WTC11 (cell line): ENCODE measurements around the gene PIPOX. TPM values are rescaled to one million over a fixed set of nuclear protein-coding genes. Genes with fewer than 3 reads are reported as not detected.

Experiments
- ATAC-seq: fragments of 200-7000 bp; cut with Tn5 transposase; 2 replicates; pipeline ENCODE4 v1.10.0; 2021; ENCODE audit warnings: mild to moderate bottlenecking, moderate library complexity
- CTCF ChIA-PET: fragments of 300-600 bp; sonication (Branson Sonifier 250); formaldehyde crosslinking; loops from one replicate; lab custom pipeline; 2021; ENCODE audit warnings: antibody characterized with exemption; lab: Charles Lee
- POLR2A ChIA-PET: fragments of 350-600 bp; sonication (Branson Sonifier 250); formaldehyde crosslinking; loops from one replicate; lab custom pipeline; 2021; ENCODE audit warnings: antibody characterized with exemption; lab: Charles Lee
- DNase-seq: peaks from one replicate; pipeline ENCODE4 v3.0.0; 2021; ENCODE audit warnings: low spot score
- H3K27ac Mint-ChIP-seq: 2 replicates; pipeline ENCODE4 v1.8.0; 2021; ENCODE audit warnings: mixed read lengths
- H3K27me3 Mint-ChIP-seq: 2 replicates; pipeline ENCODE4 v1.8.0; 2021; ENCODE audit warnings: low read depth, mild to moderate bottlenecking, moderate library complexity, mixed read lengths
- H3K36me3 Mint-ChIP-seq: 2 replicates; pipeline ENCODE4 v1.8.0; 2021; ENCODE audit warnings: mixed read lengths
- H3K4me1 Mint-ChIP-seq: 2 replicates; pipeline ENCODE4 v1.8.0; 2022; ENCODE audit warnings: mixed read lengths
- H3K4me3 Mint-ChIP-seq: 2 replicates; pipeline ENCODE4 v1.8.0; 2021; ENCODE audit warnings: mild to moderate bottlenecking, moderate library complexity, mixed read lengths
- H3K9me3 Mint-ChIP-seq: 2 replicates; pipeline ENCODE4 v1.8.0; 2021; ENCODE audit warnings: mixed read lengths
- CBFB ChIP-seq: sonication (generic); formaldehyde crosslinking; IDR thresholded peaks from 2 replicates; pipeline ENCODE4 v1.8.1; 2022; ENCODE audit warnings: mild to moderate bottlenecking, low read depth, missing genetic modification reagents
- ESRRA ChIP-seq: sonication (generic); formaldehyde crosslinking; IDR thresholded peaks from 2 replicates; pipeline ENCODE4 v1.8.1; 2022; ENCODE audit warnings: mild to moderate bottlenecking, missing genetic modification reagents, borderline replicate concordance
- FOXJ3 ChIP-seq: sonication (generic); formaldehyde crosslinking; IDR thresholded peaks from 2 replicates; pipeline ENCODE4 v1.9.0; 2021; ENCODE audit warnings: missing genetic modification reagents, mild to moderate bottlenecking, borderline replicate concordance
- GTF2I ChIP-seq: fragments of 250-450 bp; sonication (Bioruptor Pico); conservative IDR thresholded peaks from 2 replicates; pipeline ENCODE4 v1.4.0; 2021; ENCODE audit warnings: mild to moderate bottlenecking
- MYBL2 ChIP-seq: sonication (generic); formaldehyde crosslinking; IDR thresholded peaks from 2 replicates; pipeline ENCODE4 v1.8.1; 2023; ENCODE audit warnings: mild to moderate bottlenecking, moderate library complexity, missing genetic modification reagents
- NFATC4 ChIP-seq: fragments of 250-450 bp; sonication (Bioruptor Pico); IDR thresholded peaks from 2 replicates; pipeline ENCODE4 v1.9.0; 2021; ENCODE audit warnings: mild to moderate bottlenecking
- NR1H2 ChIP-seq: sonication (generic); formaldehyde crosslinking; IDR thresholded peaks from 2 replicates; pipeline ENCODE4 v1.9.0; 2021; ENCODE audit warnings: mild to moderate bottlenecking, moderate library complexity, missing genetic modification reagents
- SMAD3 ChIP-seq: sonication (generic); formaldehyde crosslinking; IDR thresholded peaks from 2 replicates; pipeline ENCODE4 v1.8.0; 2022; ENCODE audit warnings: missing genetic modification reagents, mild to moderate bottlenecking, borderline replicate concordance
- SOX15 ChIP-seq: fragments of 250-450 bp; sonication (Bioruptor Pico); IDR thresholded peaks from 2 replicates; pipeline ENCODE4 v1.9.0; 2021; ENCODE audit warnings: mild to moderate bottlenecking
- TEAD4 ChIP-seq: sonication (generic); formaldehyde crosslinking; IDR thresholded peaks from 2 replicates; pipeline ENCODE4 v1.8.0; 2022; ENCODE audit warnings: mild to moderate bottlenecking, missing genetic modification reagents
- ZBTB21 ChIP-seq: sonication (generic); formaldehyde crosslinking; IDR thresholded peaks from 2 replicates; pipeline ENCODE4 v1.8.1; 2023; ENCODE audit warnings: mild to moderate bottlenecking, missing genetic modification reagents, borderline replicate concordance
- ZNF396 ChIP-seq: fragments of 250-450 bp; sonication (Bioruptor Pico); IDR thresholded peaks from 2 replicates; pipeline ENCODE4 v1.8.0; 2021; ENCODE audit warnings: mild to moderate bottlenecking, moderate library complexity, borderline replicate concordance
- ZNF416 ChIP-seq: fragments of 250-450 bp; sonication (Bioruptor Pico); IDR thresholded peaks from 2 replicates; pipeline ENCODE4 v1.9.0; 2021; ENCODE audit warnings: mild to moderate bottlenecking, inconsistent platforms
- total RNA-seq: library from RNA; stranded (reverse); gene quantifications from 3 replicates; pipeline ENCODE4 v1.2.3, GENCODE V29; 2021
- TF ChIP-seq, protein P1 (sequence below): fragments of 250-450 bp; sonication (Bioruptor Pico); conservative IDR thresholded peaks from 2 replicates; pipeline ENCODE4 v1.9.0; 2021; ENCODE audit warnings: mild to moderate bottlenecking
- TF ChIP-seq, protein P2 (sequence below): sonication (generic); formaldehyde crosslinking; IDR thresholded peaks from 2 replicates; pipeline ENCODE4 v1.8.0; 2022; ENCODE audit warnings: mild to moderate bottlenecking, missing genetic modification reagents
- TF ChIP-seq, protein P3 (sequence below): sonication (generic); formaldehyde crosslinking; IDR thresholded peaks from 2 replicates; pipeline ENCODE4 v1.8.1; 2023; ENCODE audit warnings: mild to moderate bottlenecking, missing genetic modification reagents, moderate library complexity
- TF ChIP-seq, protein P4 (sequence below): fragments of 200-600 bp; IDR thresholded peaks from 2 replicates; pipeline ENCODE4 v1.8.0; 2022; ENCODE audit warnings: antibody characterized with exemption

Gene PIPOX
- total RNA-seq, 1 experiment from 2014 or later = 34.2 TPM

DNA sequence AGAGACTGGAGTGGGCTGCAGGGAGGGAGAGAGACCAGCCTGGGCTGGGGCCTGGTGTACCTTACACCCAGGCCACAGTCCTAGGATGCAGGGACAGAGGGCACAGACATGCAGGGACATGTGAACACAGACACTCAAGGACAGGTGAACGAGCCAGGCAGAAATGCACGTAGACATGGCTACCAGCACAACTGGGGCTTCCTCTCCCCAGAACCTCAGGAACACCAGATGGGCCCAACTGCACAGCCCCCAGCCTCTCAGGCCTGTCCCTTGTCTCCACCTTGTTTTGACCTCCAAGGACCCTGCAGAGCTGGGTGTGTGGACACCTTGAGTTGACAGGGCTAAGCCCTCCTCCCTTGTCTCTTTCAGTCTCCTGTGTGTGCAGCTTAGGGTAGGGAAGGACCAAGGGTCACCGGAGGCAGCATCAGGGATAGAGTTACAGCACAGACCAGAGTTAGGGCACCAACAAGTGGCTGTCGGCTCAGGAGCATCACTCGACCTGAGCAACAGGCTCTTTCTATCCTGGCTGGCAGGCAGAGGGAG lies 46.3 kb upstream of the PIPOX start:
- H3K4me1 Mint-ChIP-seq = peaks cover 28% of the 10 kb centered on the region
- no peak overlapping the region for H3K27ac Mint-ChIP-seq
- no peak overlapping the region for H3K4me3 Mint-ChIP-seq
- POLR2A ChIA-PET = no interaction called here
- H3K27me3 Mint-ChIP-seq = peaks cover 19% of the 10 kb centered on the region
- no peak for DNase-seq
- CTCF ChIA-PET = interaction anchor here (0.8 to 17.6 kb wide), 11 partner anchors 11 to 184 kb away, joined by 3 to 228 read pairs (median 5); partner anchors contain the start of gene MYO18A
- peak; percentile 23 for ATAC-seq
- H3K36me3 Mint-ChIP-seq = no peaks in the 10 kb centered on the region
- TF ChIP-seq, protein P1, sequence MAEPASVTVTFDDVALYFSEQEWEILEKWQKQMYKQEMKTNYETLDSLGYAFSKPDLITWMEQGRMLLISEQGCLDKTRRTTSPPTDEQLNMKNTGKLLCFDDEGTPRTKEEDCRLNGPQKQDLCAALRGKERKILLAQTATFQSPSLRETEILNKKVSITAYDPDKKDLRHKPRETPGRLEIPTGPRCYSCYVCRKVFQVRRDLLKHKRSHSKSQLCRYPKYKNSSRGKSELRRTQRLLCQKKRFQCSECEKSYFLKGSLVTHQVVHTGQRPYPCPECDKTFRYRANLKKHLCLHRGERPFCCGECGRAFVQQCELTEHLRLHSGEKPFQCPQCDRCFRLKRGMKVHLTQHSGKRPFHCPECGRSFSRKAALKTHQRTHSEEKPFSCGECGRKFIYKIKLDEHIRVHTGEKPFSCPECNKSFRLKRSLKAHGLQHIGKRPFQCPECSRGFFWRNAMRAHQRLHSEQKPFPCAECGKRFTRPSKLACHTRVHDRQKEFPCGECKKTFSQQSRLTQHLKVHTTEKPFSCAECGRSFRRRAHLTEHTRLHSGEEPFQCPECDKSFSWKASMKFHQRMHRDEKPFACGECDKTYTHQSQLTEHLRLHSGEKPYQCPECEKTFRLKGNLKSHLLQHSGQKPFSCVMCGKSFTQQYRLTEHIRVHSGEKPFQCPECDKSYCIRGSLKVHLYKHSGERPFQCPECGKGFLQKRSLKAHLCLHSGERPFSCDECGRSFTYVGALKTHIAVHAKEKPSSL (CRISPR knock-in tag) = no peak
- TF ChIP-seq ZBTB21 = 0 out of 2 replicates have a peak, but pooled peaks have one; percentile 22
- H3K9me3 Mint-ChIP-seq = no peaks in the 10 kb centered on the region

DNA sequence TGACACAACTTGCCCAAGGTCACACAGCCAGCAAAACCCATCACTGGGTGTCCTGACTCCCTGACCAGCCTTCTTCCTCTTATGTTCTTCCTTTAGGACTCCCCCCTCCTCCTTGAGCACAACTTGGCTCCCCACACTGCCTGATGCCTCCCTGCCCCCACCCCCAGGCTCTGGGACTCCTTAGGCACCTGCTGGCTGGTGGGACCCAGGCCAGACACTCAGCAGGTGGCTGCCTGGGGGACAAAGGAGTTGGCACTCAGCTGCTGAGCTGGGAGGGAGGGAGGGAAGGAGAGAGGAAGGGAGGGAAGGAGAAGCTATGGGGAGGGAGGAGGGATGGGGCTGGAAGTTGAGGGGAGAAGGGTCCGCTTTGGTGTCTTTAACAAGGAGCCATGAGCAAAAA lies 45.1 kb upstream of the PIPOX start:
- no peak overlapping the region for H3K4me3 Mint-ChIP-seq
- CTCF ChIA-PET = interaction anchor here (17.6 kb wide), 1 partner anchor 116 kb away, joined by 228 read pairs; no protein-coding TSS in a partner anchor
- peaks cover 36% of the 10 kb centered on the region for H3K4me1 Mint-ChIP-seq
- H3K27me3 Mint-ChIP-seq = peaks cover 21% of the 10 kb centered on the region
- POLR2A ChIA-PET = no interaction called here
- no peak for DNase-seq
- no peak overlapping the region for H3K27ac Mint-ChIP-seq
- no peaks in the 10 kb centered on the region for H3K36me3 Mint-ChIP-seq
- no peak for ATAC-seq
- TF ChIP-seq, protein P2, sequence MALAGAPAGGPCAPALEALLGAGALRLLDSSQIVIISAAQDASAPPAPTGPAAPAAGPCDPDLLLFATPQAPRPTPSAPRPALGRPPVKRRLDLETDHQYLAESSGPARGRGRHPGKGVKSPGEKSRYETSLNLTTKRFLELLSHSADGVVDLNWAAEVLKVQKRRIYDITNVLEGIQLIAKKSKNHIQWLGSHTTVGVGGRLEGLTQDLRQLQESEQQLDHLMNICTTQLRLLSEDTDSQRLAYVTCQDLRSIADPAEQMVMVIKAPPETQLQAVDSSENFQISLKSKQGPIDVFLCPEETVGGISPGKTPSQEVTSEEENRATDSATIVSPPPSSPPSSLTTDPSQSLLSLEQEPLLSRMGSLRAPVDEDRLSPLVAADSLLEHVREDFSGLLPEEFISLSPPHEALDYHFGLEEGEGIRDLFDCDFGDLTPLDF = no peak
- no peak for TF ChIP-seq NFATC4
- TF ChIP-seq ESRRA (CRISPR knock-in tag) = no peak
- TF ChIP-seq, protein P3, sequence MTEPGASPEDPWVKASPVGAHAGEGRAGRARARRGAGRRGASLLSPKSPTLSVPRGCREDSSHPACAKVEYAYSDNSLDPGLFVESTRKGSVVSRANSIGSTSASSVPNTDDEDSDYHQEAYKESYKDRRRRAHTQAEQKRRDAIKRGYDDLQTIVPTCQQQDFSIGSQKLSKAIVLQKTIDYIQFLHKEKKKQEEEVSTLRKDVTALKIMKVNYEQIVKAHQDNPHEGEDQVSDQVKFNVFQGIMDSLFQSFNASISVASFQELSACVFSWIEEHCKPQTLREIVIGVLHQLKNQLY = no peak
- TF ChIP-seq NR1H2 (CRISPR knock-in tag) = no peak
- no peak for TF ChIP-seq SMAD3 (CRISPR knock-in tag)
- no peak for TF ChIP-seq CBFB (CRISPR knock-in tag)
- no peak for TF ChIP-seq ZNF416 (CRISPR knock-in tag)
- no peak for TF ChIP-seq SOX15 (CRISPR knock-in tag)
- H3K9me3 Mint-ChIP-seq = no peaks in the 10 kb centered on the region

DNA sequence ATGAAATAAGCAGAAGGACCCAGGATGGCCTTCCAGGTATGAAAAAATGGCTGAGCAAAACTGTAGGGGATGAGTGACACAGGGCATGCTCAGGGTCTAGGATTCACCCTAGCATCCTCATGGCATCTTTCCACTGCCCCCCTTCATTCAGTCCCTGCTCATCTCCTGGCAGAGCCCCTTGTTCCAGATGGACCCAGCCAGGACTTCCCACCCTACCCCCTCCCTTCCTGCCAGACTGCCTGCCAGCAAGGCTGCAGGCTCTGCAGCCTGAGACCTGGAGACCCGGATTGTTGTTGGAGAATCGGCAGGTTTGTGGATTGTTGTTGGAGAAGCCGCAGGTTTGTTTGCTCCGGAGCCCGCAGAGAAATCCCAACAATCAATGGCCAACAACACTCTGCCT lies 43.7 kb upstream of the PIPOX start:
- no peak overlapping the region for H3K4me3 Mint-ChIP-seq
- H3K27me3 Mint-ChIP-seq = peaks cover 34% of the 10 kb centered on the region
- ATAC-seq (no peak), DNase-seq (no peak)
- TF ChIP-seq, protein P1 (CRISPR knock-in tag) = no peak
- TF ChIP-seq, protein P4, sequence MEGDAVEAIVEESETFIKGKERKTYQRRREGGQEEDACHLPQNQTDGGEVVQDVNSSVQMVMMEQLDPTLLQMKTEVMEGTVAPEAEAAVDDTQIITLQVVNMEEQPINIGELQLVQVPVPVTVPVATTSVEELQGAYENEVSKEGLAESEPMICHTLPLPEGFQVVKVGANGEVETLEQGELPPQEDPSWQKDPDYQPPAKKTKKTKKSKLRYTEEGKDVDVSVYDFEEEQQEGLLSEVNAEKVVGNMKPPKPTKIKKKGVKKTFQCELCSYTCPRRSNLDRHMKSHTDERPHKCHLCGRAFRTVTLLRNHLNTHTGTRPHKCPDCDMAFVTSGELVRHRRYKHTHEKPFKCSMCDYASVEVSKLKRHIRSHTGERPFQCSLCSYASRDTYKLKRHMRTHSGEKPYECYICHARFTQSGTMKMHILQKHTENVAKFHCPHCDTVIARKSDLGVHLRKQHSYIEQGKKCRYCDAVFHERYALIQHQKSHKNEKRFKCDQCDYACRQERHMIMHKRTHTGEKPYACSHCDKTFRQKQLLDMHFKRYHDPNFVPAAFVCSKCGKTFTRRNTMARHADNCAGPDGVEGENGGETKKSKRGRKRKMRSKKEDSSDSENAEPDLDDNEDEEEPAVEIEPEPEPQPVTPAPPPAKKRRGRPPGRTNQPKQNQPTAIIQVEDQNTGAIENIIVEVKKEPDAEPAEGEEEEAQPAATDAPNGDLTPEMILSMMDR = no peak
- no peak for TF ChIP-seq MYBL2 (CRISPR knock-in tag)
- TF ChIP-seq ZNF396 (CRISPR knock-in tag) = no peak
- TF ChIP-seq FOXJ3 (CRISPR knock-in tag) = no peak
- TF ChIP-seq TEAD4 (CRISPR knock-in tag) = no peak
- no peak for TF ChIP-seq GTF2I
- H3K36me3 Mint-ChIP-seq = no peaks in the 10 kb centered on the region
- ChIA-PET POLR2A (interaction anchor here (0.7 kb wide), 1 partner anchor 20 kb away, joined by 4 read pairs; no protein-coding TSS in a partner anchor), CTCF (interaction anchor here (0.9 to 17.6 kb wide), 2 partner anchors 34 to 115 kb away, joined by 3 to 228 read pairs; no protein-coding TSS in a partner anchor)
- H3K4me1 Mint-ChIP-seq = peaks cover 48% of the 10 kb centered on the region
- H3K27ac Mint-ChIP-seq = no peak overlapping the region
- no peaks in the 10 kb centered on the region for H3K9me3 Mint-ChIP-seq
